ENCODE measurements around the gene CFAP299.

The CFAP299 gene

GRCh38 chr4:80343887-80344286 lies 8.4 kb downstream of the CFAP299 start:
- no peaks in the 10 kb centered on the region for H3K9me3 ChIP-seq

GRCh38 chr4:80360084-80360483 lies 24.6 kb downstream of the CFAP299 start:
- Histone ChIP-seq H3K4me1 (ENCODE audit: control insufficient read depth in 1 of 2, insufficient read depth in 1 of 2, low read depth in 1 of 2, low read length in 1 of 2) (no peaks in the 10 kb centered on the region), H3K9me3 (no peaks in the 10 kb centered on the region), H3K4me3 (ENCODE audit: low read depth in 1 of 2, low read length in 1 of 2) (no peak overlapping the region), H3K27ac (no peak overlapping the region), H3K27me3 (peaks cover 49% of the 10 kb centered on the region), H3K36me3 (no peaks in the 10 kb centered on the region)
- no peak for TF ChIP-seq CTCF (IDR thresholded peaks at IDR 0.05)

More at GRCh38 chr4:80343887-80344286, 8.4 kb downstream of the CFAP299 start:
- Histone ChIP-seq H3K4me1 (ENCODE audit: control insufficient read depth in 1 of 2, insufficient read depth in 1 of 2, low read depth in 1 of 2, low read length in 1 of 2) (no peaks in the 10 kb centered on the region), H3K27me3 (peaks cover 3% of the 10 kb centered on the region), H3K4me3 (ENCODE audit: low read depth in 1 of 2, low read length in 1 of 2) (no peak overlapping the region), H3K36me3 (no peaks in the 10 kb centered on the region), H3K27ac (no peak overlapping the region)
- TF ChIP-seq CTCF (IDR thresholded peaks at IDR 0.05) = no peak

- no peaks in the 10 kb centered on the region for H3K36me3 ChIP-seq
- peaks cover 49% of the 10 kb centered on the region for H3K27me3 ChIP-seq
- no peaks in the 10 kb centered on the region for H3K9me3 ChIP-seq
- no peak overlapping the region for H3K4me3 ChIP-seq (ENCODE audit: low read depth in 1 of 2, low read length in 1 of 2)
- no peaks in the 10 kb centered on the region for H3K4me1 ChIP-seq (ENCODE audit: control insufficient read depth in 1 of 2, insufficient read depth in 1 of 2, low read depth in 1 of 2, low read length in 1 of 2)
- H3K27ac ChIP-seq = no peak overlapping the region
- TF ChIP-seq CTCF (IDR thresholded peaks at IDR 0.05) = no peak
These were observed 25.4 kb downstream of the CFAP299 start for GRCh38 chr4:80360900-80361299.

GRCh38 chr4:80361329-80361900 lies 25.9 kb downstream of the CFAP299 start:
- no peak overlapping the region for H3K4me3 ChIP-seq (ENCODE audit: low read depth in 1 of 2, low read length in 1 of 2)
- no peaks in the 10 kb centered on the region for H3K36me3 ChIP-seq
- no peak overlapping the region for H3K27ac ChIP-seq
- peaks cover 48% of the 10 kb centered on the region for H3K27me3 ChIP-seq
- no peaks in the 10 kb centered on the region for H3K4me1 ChIP-seq (ENCODE audit: control insufficient read depth in 1 of 2, insufficient read depth in 1 of 2, low read depth in 1 of 2, low read length in 1 of 2)
- no peaks in the 10 kb centered on the region for H3K9me3 ChIP-seq
- TF ChIP-seq CTCF (IDR thresholded peaks at IDR 0.05) = no peak

GRCh38 chr4:80362578-80363181 lies 27.1 kb downstream of the CFAP299 start:
- Histone ChIP-seq H3K4me3 (ENCODE audit: low read depth in 1 of 2, low read length in 1 of 2) (no peak overlapping the region), H3K36me3 (no peaks in the 10 kb centered on the region), H3K27ac (no peak overlapping the region), H3K4me1 (ENCODE audit: control insufficient read depth in 1 of 2, insufficient read depth in 1 of 2, low read depth in 1 of 2, low read length in 1 of 2) (no peaks in the 10 kb centered on the region), H3K9me3 (no peaks in the 10 kb centered on the region), H3K27me3 (peaks cover 36% of the 10 kb centered on the region)
- no peak for TF ChIP-seq CTCF (IDR thresholded peaks at IDR 0.05)

All from neutrophil (primary cell).